CD4-positive, alpha-beta memory T cell (primary cell): ENCODE measurements around the gene TENT4B. TPM values are rescaled to one million over a fixed set of nuclear protein-coding genes. Genes with fewer than 3 reads are reported as not detected.
A peak's percentile ranks its signal among the peaks of the same experiment; 100 is the strongest.
"Not testable (repeated sequence)": the region's sequence is repeated elsewhere in the genome, so short reads cannot be mapped to it uniquely, and the experiment has no call there.

ENCODE experiments used
- CTCF ChIA-PET: fragments of 350-600 bp; sonication (Branson Sonifier 250); formaldehyde crosslinking; loops from one replicate; lab custom pipeline; 2021; ENCODE audit warnings: inconsistent platforms; ENCODE audit not compliant: partially characterized antibody; lab: Charles Lee
- POLR2A ChIA-PET: fragments of 350-600 bp; sonication (Branson Sonifier 250); formaldehyde crosslinking; loops from one replicate; lab custom pipeline; 2021; ENCODE audit not compliant: partially characterized antibody; lab: Charles Lee
- DNase-seq, 5 donors: peaks; one replicate each; pipeline versions ENCODE4 v3.0.0 to v3.0.0-alpha.2; 2020 to 2022; ENCODE audit warnings: mixed read lengths in 1 of 5
- H3K27ac ChIP-seq: one replicate; pipeline ENCODE4 v1.7.0; 2013; ENCODE audit warnings: low read depth, low read length
- H3K27me3 ChIP-seq: 2 replicates; pipeline ENCODE4 v1.7.0; 2013; ENCODE audit warnings: mild to moderate bottlenecking, low read length, moderate library complexity; ENCODE audit not compliant: insufficient read depth
- H3K36me3 ChIP-seq: 2 replicates; pipeline ENCODE4 v1.7.0; 2013; ENCODE audit warnings: mild to moderate bottlenecking, low read length, moderate library complexity; ENCODE audit not compliant: insufficient read depth
- H3K4me1 ChIP-seq: 2 replicates; pipeline ENCODE4 v1.7.0; 2013; ENCODE audit warnings: mild to moderate bottlenecking, low read length, moderate library complexity; ENCODE audit not compliant: insufficient read depth
- H3K4me3 ChIP-seq, 2 donors: one replicate each; pipeline ENCODE4 v1.7.0; 2013; ENCODE audit warnings: low read length in 2 of 2, mild to moderate bottlenecking in 1 of 2
- H3K9me3 ChIP-seq, 2 donors: one replicate each; pipeline ENCODE4 v1.7.0; 2013; ENCODE audit warnings: low read length in 2 of 2, control low read depth in 1 of 2; ENCODE audit not compliant: control insufficient read depth in 1 of 2
- H3K27ac Mint-ChIP-seq, 7 donors: one replicate each; pipeline ENCODE4 v1.8.0; 2020 to 2021; ENCODE audit warnings: mixed read lengths in 7 of 7, mild to moderate bottlenecking in 6 of 7, inconsistent platforms in 3 of 7, moderate library complexity in 3 of 7
- H3K27me3 Mint-ChIP-seq, 2 donors: one replicate each; pipeline ENCODE4 v1.8.0; 2020 to 2021; ENCODE audit warnings: mixed read lengths in 2 of 2
- H3K36me3 Mint-ChIP-seq, 2 donors: one replicate each; pipeline ENCODE4 v1.8.0; 2020 to 2021; ENCODE audit warnings: mixed read lengths in 2 of 2, inconsistent platforms in 1 of 2, mild to moderate bottlenecking in 1 of 2
- H3K4me1 Mint-ChIP-seq, 4 donors: one replicate each; pipeline ENCODE4 v1.8.0; 2020 to 2021; ENCODE audit warnings: mixed read lengths in 4 of 4, mild to moderate bottlenecking in 1 of 4
- H3K4me3 Mint-ChIP-seq, 8 donors: one replicate each; pipeline ENCODE4 v1.8.0; 2020 to 2021; ENCODE audit warnings: mixed read lengths in 8 of 8, mild to moderate bottlenecking in 7 of 8, moderate library complexity in 6 of 8, inconsistent platforms in 3 of 8
- H3K9me3 Mint-ChIP-seq, 8 donors: one replicate each; pipeline ENCODE4 v1.8.0; 2020 to 2021; ENCODE audit warnings: mixed read lengths in 8 of 8, mild to moderate bottlenecking in 5 of 8, inconsistent platforms in 3 of 8, moderate library complexity in 1 of 8
- intact Hi-C: fragments of 100-400 bp; cut with micrococcal nuclease; formaldehyde crosslinking; loops from one replicate; pipeline ENCODE4 v1.15.1; 2023
- polyA plus RNA-seq, 2 donors: library from polyadenylated mRNA; unstranded; fragments of 300-500 nt; fragmentation: Illumina TruSeq; gene quantifications; one replicate each; pipeline ENCODE4 v1.2.3, GENCODE V29; 2021
- total RNA-seq, 2 experiments: library from RNA; stranded (reverse); gene quantifications; one replicate each; pipeline ENCODE4 v1.2.3, GENCODE V29; 2021

TENT4B gene
- total and polyA plus RNA-seq, 4 experiments from 2014 or later = 2.7 to 23.5 (median 15.2) TPM

GRCh38 chr16:50165473-50165872 is 12.4 kb downstream of the TENT4B start:
- DNase-seq = no peak
- CTCF ChIA-PET = interaction anchor here (0.6 kb wide), 1 partner anchor 9 kb away, joined by 3 read pairs; no protein-coding TSS in a partner anchor
- Histone ChIP-seq H3K4me3 (no peak overlapping the region), H3K36me3 (no peaks in the 10 kb centered on the region), H3K4me1 (peaks cover 79% of the 10 kb centered on the region), H3K27me3 (no peaks in the 10 kb centered on the region), H3K27ac (no peak overlapping the region), H3K9me3 (no peaks in the 10 kb centered on the region)
- intact Hi-C loops = no loop called here
- POLR2A ChIA-PET = no interaction called here
- Mint-ChIP-seq H3K27me3 (no peaks in the 10 kb centered on the region), H3K36me3 (peaks cover 12 to 13% of the 10 kb centered on the region in 2 donors), H3K4me3 (peak overlapping the region in 4 of 8 donors; percentile 4 to 35 (median 15)), H3K27ac (peak overlapping the region in 1 of 7 donors; percentile 2), H3K4me1 (peaks cover 32 to 70% (median 56%) of the 10 kb centered on the region in 4 donors), H3K9me3 (no peaks in the 10 kb centered on the region)

- H3K4me1 Mint-ChIP-seq = peaks cover 32 to 66% (median 52%) of the 10 kb centered on the region in 4 donors
Observed at GRCh38 chr16:50166511-50167500, 13.7 kb downstream of the TENT4B start.

GRCh38 chr16:50167556-50167955 is 14.4 kb downstream of the TENT4B start:
- peak overlapping the region in 6 of 7 donors; percentile 12 to 85 (median 58) for H3K27ac Mint-ChIP-seq
- H3K27me3 Mint-ChIP-seq = no peaks in the 10 kb centered on the region
- CTCF ChIA-PET = interaction anchor here (1.5 to 1.9 kb wide), 4 partner anchors 12 to 189 kb away, joined by 3 to 6 read pairs (median 4); no protein-coding TSS in a partner anchor
- Histone ChIP-seq H3K27ac (no peak overlapping the region), H3K9me3 (no peaks in the 10 kb centered on the region), H3K27me3 (no peaks in the 10 kb centered on the region), H3K4me3 (no peak overlapping the region), H3K36me3 (no peaks in the 10 kb centered on the region), H3K4me1 (peaks cover 65% of the 10 kb centered on the region)
- POLR2A ChIA-PET = interaction anchor here (0.8 kb wide), 1 partner anchor 14 kb away, joined by 4 read pairs; the partner anchor contains the start of gene TENT4B
- H3K4me1 Mint-ChIP-seq = peaks cover 34 to 66% (median 53%) of the 10 kb centered on the region in 4 donors
- DNase-seq = no peak
- intact Hi-C loops = no loop called here
- H3K4me3 Mint-ChIP-seq = peak overlapping the region in 7 of 8 donors; percentile 44 to 79 (median 65)
- H3K9me3 Mint-ChIP-seq = no peaks in the 10 kb centered on the region
- peaks cover 11 to 12% of the 10 kb centered on the region in 2 donors for H3K36me3 Mint-ChIP-seq

More at GRCh38 chr16:50166511-50167500, 13.7 kb downstream of the TENT4B start:
- H3K9me3 ChIP-seq = no peaks in the 10 kb centered on the region
- intact Hi-C loops = no loop called here
- no peaks in the 10 kb centered on the region for H3K27me3 Mint-ChIP-seq
- no peak overlapping the region for H3K4me3 ChIP-seq
- no peaks in the 10 kb centered on the region for H3K36me3 ChIP-seq
- no peaks in the 10 kb centered on the region for H3K9me3 Mint-ChIP-seq
- H3K36me3 Mint-ChIP-seq = peaks cover 11 to 12% of the 10 kb centered on the region in 2 donors
- H3K27ac Mint-ChIP-seq = peak overlapping the region; percentile 1 to 86 (median 42)
- ChIA-PET CTCF (interaction anchor here (0.8 to 1.9 kb wide), 6 partner anchors 10 to 639 kb away, joined by 3 to 6 read pairs (median 4); no protein-coding TSS in a partner anchor), POLR2A (interaction anchor here (0.8 to 0.9 kb wide), 2 partner anchors 14 to 575 kb away, joined by 3 to 4 read pairs; partner anchors contain the start of genes CYLD and TENT4B)
- peaks cover 68% of the 10 kb centered on the region for H3K4me1 ChIP-seq
- peak in 1 of 5 donors; percentile 14 for DNase-seq
- no peaks in the 10 kb centered on the region for H3K27me3 ChIP-seq
- peak overlapping the region in 7 of 8 donors; percentile 34 to 79 (median 67) for H3K4me3 Mint-ChIP-seq
- no peak overlapping the region for H3K27ac ChIP-seq

- H3K27me3 Mint-ChIP-seq = no peaks in the 10 kb centered on the region
- no peak overlapping the region for H3K27ac ChIP-seq
- intact Hi-C loops = no loop called here
- CTCF ChIA-PET = no interaction called here
- no peaks in the 10 kb centered on the region for H3K36me3 ChIP-seq
- H3K27ac Mint-ChIP-seq = peak overlapping the region in 1 of 7 donors; percentile 41
- peaks cover 40 to 75% (median 57%) of the 10 kb centered on the region in 4 donors for H3K4me1 Mint-ChIP-seq
- peaks cover 62% of the 10 kb centered on the region for H3K4me1 ChIP-seq
- POLR2A ChIA-PET = interaction anchor here (0.9 kb wide), 1 partner anchor 14 kb away, joined by 3 read pairs; no protein-coding TSS in a partner anchor
- H3K36me3 Mint-ChIP-seq = peaks cover 11 to 12% of the 10 kb centered on the region in 2 donors
- peak overlapping the region in 1 of 8 donors; percentile 63 for H3K4me3 Mint-ChIP-seq
- no peaks in the 10 kb centered on the region for H3K27me3 ChIP-seq
- no peak overlapping the region for H3K4me3 ChIP-seq
- no peak for DNase-seq
- H3K9me3 Mint-ChIP-seq = no peaks in the 10 kb centered on the region
- no peaks in the 10 kb centered on the region for H3K9me3 ChIP-seq
Observed at GRCh38 chr16:50169555-50170096, 16.5 kb downstream of the TENT4B start.

- H3K4me3 Mint-ChIP-seq, intact Hi-C loops, CTCF ChIA-PET, H3K4me3 ChIP-seq, POLR2A ChIA-PET, H3K27me3 ChIP-seq, H3K9me3 Mint-ChIP-seq, H3K27ac ChIP-seq, H3K36me3 ChIP-seq, H3K9me3 ChIP-seq, DNase-seq, H3K27me3 Mint-ChIP-seq: not testable (repeated sequence)
- Mint-ChIP-seq H3K27ac (peak overlapping the region in 1 of 7 donors; percentile 25), H3K4me1 (peaks cover 40 to 69% (median 54%) of the 10 kb centered on the region in 4 donors), H3K36me3 (peaks cover 5 to 14% of the 10 kb centered on the region in 2 donors)
- H3K4me1 ChIP-seq = peaks cover 40% of the 10 kb centered on the region
Observed at GRCh38 chr16:50171773-50172172, 18.7 kb downstream of the TENT4B start.

GRCh38 chr16:50172195-50172922 is 19.3 kb downstream of the TENT4B start:
- Histone ChIP-seq H3K27me3 (no peaks in the 10 kb centered on the region), H3K9me3 (no peaks in the 10 kb centered on the region), H3K27ac (no peak overlapping the region), H3K36me3 (no peaks in the 10 kb centered on the region), H3K4me1 (peaks cover 39% of the 10 kb centered on the region), H3K4me3 (no peak overlapping the region)
- Mint-ChIP-seq H3K4me3 (no peak overlapping the region), H3K27ac (peak overlapping the region in 2 of 7 donors; percentile 6 to 25), H3K4me1 (peaks cover 38 to 67% (median 53%) of the 10 kb centered on the region in 4 donors), H3K27me3 (no peaks in the 10 kb centered on the region), H3K9me3 (no peaks in the 10 kb centered on the region), H3K36me3 (peaks cover 5 to 12% of the 10 kb centered on the region in 2 donors)
- intact Hi-C loops = no loop called here
- ChIA-PET POLR2A (no interaction called here), CTCF (interaction anchor here (0.7 to 1.0 kb wide), 2 partner anchors 148 to 634 kb away, joined by 3 to 4 read pairs; partner anchors contain the start of gene CNEP1R1)
- DNase-seq = no peak
